HG03097 (cell line): ENCODE results near the gene DAPK1.
"Not testable (repeated sequence)": the region's sequence is repeated elsewhere in the genome, so short reads cannot be mapped to it uniquely, and the experiment has no call there.

Experiments used
- ATAC-seq: cut with Tn5 transposase; IDR thresholded peaks from one replicate; pipeline ENCODE4 v1.9.1; 2021; ENCODE audit not compliant: unreplicated experiment, low FRiP score

DAPK1 gene

DNA sequence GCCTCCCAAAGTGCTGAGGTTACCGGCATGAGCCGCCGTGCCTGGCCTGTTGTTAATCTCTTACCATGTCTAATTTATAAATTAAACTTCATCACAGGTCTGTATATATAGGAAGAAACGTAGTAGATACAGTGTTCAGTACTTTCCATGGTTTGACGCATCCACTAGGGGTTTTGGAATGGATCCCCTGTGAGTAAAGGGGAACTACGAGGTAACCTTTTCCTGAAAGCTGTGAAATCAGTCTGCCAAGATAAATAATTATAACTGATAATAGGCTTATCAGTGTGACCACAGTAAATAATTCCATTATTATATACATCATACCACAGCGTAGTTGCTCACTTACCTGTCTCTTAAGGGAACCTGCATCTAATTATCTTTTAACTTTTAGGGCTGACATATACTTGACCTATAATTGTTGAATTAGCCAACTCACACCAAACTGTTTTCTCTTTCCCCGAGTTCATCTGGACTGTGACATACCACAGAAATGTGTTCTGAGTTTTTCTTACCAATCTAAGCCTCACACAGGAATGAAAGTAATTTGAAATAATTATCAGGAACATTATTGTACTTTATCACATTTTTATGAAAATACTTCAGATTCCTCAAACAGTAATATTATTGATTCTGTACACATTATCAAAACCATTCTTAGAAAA is 42.9 kb downstream of the DAPK1 start:
- no peak for ATAC-seq

DNA sequence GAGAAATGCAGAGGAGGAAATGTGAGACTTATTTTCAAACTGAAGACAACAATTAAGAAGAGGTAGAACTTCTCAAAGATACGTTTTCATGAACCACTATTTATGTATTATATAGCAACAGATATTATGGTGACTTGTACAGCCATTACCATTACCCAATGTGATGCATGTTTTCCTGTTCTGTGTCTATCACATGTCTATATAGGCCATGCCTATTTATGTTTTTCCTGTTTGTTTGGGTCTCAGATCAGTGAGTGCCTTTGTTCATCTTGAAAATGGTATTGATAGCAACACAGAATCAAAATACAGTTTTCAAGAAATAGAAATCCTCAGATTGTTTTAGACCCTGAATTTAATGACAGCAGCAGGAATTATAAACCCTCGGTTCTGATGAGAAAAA is 44.0 kb downstream of the DAPK1 start:
- no peak for ATAC-seq

DNA sequence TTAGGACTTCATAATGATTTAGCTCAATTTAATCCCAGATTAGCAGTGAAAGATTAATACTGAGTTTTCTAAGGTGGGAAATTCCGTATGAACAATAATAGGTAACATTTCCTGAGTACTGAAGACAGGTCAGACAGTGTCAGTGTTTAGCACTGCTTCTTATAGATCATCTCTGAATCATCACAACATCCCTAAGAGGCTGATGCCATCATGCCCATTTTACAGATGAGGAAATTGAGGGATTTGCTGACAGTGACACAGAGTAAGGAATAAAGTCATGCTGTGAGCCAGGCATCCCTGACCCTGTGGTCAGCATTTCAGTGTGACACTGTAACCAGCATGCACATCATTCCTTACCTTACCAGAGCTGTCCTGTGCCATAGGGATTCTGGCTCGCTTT is 44.5 kb downstream of the DAPK1 start:
- no peak for ATAC-seq

DNA sequence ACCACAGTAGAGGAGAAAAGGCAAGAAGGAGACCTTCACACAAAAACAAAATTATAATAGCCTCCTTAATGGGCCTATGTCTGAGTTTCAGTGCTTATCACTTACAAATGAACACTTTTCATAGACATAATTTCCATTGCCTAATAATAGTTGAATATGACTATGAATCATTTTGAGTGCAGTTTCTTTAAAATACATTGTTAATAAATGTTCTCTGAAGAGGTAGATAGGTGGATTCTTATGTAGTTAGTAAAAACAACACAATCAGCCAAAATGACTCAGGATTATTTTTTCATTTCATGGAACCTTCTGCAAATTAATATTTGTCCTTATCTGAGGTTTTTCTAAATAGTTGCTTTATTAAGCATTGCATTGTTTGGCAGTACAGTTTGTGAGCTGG is 45.6 kb downstream of the DAPK1 start:
- no peak for ATAC-seq

DNA sequence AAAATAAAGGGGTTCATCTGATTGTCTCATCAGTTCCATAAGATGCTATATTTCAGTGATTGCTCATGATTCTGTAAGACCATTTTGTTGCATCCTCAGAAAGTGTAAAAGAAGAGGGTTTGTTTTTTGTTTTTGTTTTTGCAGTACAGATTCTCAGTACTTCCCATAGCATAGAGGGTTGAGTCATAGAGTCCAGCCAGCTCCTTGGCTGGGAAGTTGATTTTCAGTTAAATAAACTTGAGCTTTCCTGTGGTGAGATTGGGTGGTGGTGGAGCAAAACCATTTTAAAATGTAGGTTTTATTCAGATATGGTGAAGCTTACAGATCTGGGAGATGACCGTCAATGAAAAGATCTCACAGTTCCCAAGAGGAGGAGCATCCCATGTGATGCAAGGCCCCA is 48.2 kb downstream of the DAPK1 start:
- no peak for ATAC-seq

DNA sequence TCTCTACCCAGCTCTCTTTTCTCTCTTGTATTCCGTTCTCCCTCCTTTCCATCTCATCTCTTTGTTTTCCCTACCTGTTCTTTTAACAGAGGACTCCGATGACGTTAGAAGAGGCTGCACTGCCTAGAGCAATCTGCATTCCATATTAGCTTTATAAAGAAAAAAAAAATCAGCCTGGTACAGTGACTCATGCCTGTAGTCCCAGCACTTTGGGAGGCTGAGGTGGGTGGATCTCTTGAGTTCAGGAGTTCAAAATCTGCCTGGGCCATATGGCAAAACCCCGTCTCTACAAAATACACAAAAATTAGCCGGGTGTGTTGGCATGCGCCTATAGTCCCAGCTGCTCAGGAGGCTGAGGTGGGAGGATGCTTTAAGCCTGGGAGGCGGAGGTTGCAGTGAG is 49.0 kb downstream of the DAPK1 start:
- no peak for ATAC-seq

DNA sequence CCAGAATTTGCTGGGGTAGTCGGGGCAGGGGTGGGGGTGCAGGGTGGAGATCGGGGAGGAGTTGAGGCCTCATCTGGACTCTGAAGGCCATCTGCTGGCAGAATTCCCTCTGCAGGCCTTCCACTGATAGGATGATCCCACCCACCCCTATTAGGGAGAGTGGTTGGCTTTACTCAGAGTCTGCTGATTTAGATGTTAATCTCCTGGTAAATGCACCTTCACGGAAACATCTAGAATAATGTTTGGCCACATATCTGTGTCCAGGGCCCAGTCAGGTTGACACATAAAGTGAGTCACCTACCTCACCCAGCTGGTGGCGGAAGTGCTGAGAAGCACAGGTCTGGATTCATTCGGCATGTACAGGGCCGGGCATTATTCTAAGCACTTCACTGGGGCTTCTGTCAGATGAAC is 50.0 kb downstream of the DAPK1 start:
- no peak for ATAC-seq

DNA sequence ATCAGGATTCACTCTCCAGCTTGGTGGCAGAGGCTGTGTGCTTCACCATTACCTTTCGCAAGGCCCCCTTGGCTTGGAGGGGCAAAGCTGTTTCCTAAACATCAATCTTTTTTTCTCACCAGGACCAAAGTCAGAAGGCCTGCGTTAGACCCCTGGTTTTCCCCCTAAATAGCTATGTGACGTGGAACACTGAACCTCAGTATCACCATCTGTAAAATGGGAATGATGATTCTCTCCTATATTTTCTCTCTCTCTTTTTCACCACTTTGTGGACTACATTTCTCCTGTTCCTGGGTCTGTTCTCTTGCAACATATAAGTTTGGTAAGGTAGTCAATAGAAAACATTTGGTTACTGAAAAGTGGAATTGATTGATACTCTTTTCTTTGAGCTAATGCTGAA is 50.5 kb downstream of the DAPK1 start:
- no peak for ATAC-seq

DNA sequence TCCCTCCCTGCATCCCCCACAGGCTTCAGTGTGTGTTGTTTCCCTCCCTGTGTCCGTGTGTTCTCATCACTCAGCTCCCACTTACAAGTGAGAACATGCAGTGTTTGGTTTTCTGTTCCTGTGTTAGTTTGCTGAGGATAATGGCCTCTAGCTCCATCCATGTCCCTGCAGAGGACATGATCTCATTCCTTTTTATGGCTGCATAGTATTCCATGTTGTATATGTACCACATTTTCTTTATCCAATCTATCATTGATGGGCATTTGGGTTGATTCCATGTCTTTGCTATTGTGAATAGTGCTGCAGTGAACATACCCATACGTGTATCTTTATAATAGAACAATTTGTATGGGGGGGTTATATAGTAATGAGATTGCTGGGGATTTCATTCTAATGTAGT is 51.4 kb downstream of the DAPK1 start:
- not testable (repeated sequence) for ATAC-seq

DNA sequence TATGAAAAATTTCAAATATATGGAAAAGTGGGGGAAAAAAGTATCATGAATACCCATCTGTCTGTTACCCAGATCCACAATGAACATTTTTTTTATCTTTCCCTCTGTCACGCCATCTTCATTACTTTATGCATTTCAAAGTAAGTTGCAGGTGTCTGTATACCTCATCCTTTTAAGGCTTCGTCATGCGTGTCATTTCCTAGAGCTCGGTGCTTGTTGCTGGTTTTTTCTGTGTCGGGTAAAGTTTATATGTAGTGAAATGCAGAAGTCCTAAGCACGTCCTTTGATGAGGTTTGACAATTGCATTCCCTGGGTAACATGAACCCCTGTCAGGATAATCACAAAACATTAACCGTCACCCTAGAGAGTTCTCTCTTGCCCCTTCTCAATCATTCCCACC is 52.1 kb downstream of the DAPK1 start:
- ATAC-seq: no peak

DNA sequence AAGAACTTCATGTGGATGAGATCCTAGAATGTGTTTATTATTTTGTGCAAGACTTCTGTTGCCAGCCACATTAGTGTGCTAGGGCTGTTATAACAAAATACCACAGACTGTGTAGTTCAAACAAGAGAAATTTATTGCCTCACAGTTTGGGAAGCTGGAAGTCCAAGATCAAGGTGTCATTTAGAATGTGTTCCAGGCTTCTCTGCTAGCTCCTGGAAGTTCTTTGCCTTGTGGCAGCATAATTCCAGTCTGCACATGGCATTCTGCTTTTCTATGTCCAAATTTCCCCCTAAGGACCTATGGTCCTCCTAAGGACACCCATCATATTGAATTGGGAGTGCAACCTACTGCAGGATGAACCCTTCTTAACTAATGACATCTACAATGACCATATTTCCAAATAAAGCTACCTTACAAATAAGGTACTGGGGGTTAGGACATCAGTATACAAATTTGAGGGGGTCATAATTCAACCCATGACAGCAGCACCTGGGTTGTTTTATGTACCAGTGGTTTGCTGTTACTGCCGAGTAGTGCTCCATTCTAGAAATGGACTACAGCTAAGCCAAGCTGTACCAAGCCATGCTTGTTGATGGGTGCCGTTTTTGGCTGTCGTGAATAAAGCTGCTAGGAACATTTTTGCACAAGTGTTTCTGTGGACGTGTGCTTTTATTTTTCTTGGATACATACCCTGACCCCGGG is 52.7 kb downstream of the DAPK1 start:
- no peak for ATAC-seq

DNA sequence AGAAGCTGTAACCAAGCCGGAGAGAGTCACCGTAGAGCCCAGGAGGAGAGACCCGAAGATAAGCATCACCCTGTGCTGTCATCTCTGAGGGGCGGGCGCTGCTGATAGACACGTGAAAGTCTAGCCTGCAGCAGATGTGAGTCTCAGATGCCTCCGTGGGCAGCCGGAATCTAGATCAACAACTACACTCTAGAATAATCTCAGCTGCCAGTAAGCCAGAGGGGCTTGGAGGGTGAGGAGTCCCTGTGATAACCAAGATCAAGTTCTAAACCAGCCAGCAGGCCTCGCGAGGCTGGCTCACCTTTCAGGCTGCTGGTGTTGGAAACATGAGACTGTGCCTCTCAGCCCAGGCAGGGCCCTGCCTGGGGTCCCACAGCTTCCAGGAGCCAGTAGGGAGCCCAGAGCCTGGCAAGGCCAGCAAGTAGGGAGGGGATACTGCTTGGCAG is 54.1 kb downstream of the DAPK1 start:
- no peak for ATAC-seq

DNA sequence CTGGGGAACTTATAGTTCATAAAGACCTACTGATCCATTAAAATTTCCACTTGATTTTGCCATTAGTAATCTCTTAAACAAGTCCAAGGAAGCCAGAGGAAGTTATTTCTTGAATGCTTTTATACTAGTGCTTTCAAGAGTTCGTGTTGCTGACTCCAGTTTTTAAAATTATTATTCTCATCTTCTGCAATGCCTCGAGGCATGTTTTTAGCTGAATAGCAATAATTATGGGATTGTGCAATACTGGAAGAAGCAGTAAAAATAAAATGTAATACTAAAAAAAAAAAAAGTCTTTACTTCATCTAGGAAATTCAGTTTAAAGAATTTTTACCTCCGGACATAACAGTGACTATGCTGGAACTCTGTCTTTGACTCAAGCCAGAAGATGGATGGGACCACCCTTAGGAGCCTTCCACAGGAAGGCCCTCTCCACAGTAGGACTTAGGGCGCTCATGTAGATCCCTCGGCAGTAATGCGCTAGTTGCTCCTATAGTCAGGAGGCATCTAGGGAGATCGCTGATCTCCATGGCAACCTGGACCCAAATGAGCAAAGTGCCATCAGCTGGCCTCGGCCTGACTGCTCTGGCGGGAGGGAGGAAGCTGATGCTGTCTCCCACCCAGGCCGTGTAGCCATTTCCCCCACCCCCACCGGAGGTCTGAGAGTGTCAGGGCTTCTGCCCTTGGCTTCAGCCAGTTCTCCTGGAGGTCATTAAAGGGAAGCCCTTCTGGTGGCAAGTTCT is 56.7 kb downstream of the DAPK1 start:
- no peak for ATAC-seq

DNA sequence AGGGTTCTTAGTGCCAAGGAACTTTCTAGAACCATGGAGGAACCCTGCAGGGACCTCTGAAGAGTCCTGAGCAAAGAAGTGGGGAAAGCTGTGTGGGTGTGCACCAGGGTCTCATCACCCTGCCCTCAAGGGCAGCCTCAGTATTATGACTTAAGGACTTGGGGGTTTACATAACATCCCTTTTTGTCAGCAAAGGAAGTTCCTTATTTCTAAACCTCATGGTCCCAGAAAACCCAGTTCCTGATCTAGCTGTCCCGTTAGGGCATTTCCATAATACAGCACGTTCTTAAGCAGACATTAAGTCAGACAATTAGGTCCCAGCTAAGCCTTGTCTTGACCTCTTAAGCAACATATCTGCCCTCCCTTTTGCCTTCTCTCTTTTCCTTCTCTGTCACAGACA is 57.3 kb downstream of the DAPK1 start:
- no peak for ATAC-seq

DNA sequence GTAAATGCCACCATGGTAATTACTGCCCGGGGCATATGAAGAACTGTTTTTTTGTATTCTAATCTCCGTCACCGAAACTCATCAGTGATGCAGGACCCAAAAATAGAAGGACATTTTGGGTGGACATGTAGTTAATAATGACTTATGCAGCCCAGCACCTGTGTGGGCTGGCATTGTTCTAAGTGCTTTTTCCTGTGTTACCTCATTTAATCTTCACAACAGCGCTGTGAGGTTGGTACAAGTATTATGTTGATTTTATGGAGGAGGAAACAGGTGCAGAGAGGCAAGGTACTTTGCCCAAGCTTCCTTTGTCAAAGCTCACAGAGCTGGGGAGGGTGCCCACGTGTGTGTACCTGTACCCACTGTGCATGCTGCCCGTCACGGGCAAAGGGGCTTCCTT is 58.4 kb downstream of the DAPK1 start:
- no peak for ATAC-seq

DNA sequence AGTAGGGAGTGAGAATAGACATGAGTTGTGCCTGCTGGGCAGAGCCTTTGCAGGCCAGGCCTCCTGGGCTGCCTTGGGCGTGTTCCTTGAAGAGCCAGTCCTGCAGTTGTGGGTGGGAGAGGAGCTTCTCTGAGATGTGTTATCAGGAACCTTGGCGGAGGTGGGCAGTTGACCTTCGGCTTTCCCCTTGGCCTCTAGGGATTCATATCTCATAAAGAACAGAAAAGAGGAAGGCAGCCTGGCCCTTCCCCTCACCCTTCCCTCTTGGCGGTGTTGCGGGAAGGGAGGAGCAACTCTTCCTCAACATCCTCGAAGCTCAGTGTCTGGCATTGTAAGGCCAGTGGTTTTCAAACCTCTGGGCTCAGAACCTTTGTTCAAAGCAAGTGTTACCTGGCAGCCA is 59.2 kb downstream of the DAPK1 start:
- no peak for ATAC-seq

DNA sequence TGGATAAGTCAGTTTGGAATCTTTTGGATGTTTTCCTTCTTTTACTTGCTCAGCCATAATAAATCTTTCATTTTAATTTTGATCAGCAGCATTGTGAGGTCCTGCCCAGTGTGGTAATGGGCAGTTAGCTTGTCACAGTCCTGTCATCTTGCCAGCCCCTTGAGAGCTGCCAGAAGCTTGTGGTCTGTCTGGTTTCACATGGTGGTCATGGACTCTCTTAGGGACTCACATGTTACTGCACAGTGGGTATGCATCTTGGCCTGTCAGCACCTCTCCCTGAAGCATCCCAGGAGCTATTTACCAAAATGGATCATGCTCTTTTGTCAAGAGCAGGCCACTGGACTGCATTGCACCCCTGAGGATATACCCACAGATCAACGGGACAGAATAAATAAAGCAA is 60.3 kb downstream of the DAPK1 start:
- no peak for ATAC-seq

DNA sequence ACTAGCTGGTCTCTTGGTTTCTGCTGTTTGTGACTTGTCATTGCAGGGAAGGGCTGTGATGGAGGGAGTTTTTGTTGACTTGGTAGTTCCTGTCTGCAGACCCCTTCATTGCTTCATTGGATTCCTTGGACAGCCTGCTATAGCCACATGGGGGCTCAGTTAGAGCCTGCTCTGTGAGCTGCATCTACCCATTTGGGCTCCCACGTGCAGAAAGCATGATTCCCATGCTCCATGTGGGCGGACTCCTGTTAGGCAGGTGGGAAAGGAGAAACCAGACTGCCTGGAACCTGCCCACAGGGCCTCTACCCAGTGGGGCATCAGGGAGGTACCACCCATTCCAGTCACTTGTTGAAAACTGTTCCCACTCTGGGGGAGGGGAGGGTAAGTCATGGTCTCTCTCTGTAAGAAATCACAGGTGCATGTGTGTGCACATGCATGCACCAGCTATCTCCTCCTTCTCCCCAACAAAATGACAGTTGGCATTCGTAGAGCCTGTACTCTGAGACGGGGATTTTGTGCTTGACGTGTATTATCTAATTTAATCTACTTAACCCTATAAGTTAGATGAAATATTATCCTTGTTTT is 61.0 kb downstream of the DAPK1 start:
- ATAC-seq: no peak

DNA sequence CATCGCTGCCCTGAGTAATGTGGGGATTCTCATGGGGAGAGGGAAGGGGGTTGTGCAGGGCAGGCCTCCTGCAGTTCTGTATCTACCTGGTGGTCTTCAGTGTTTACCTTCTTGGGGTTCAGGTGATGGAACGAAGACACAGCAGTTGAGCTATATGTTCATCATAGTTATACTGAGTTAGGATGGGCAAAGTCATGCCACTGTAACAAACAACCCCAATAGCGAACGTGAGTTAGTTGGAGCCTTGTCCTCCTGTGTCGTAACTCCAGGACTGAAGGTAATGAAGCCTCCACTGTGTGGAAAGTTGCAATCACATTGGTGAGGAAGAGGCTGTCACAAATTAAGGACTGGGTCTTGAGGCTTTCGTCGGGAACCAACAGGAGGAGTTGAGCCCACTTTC is 64.4 kb downstream of the DAPK1 start:
- no peak for ATAC-seq

DNA sequence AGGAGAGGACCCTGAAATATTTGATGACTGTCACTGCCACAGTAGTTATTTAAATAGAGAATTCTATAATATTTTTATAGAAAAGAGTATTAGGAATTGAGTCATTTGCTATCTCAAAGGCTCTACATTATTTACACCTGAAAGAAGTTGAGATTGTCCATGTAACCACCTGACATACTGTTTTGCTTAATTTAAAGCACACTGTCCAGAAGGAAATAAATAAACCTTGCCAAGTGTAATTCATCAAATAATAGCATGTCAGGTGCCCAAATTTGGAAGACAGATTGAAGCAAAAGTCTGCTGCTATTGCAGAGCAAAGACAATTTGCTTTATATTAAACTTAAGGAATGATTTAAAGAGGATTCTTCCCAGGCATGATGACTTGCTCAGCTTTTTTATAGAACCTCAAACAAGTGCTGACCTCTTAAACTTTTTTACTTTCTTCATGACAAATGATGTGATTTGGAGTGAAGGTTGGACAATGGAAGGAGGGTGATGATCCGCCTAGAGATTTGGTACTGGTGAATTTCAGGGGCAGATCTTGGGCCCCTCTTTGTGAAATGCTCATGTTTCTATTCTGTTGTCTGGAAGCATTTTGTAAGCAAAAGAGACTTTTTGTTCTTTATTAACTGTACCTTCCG is 65.0 kb downstream of the DAPK1 start:
- no peak for ATAC-seq

DNA sequence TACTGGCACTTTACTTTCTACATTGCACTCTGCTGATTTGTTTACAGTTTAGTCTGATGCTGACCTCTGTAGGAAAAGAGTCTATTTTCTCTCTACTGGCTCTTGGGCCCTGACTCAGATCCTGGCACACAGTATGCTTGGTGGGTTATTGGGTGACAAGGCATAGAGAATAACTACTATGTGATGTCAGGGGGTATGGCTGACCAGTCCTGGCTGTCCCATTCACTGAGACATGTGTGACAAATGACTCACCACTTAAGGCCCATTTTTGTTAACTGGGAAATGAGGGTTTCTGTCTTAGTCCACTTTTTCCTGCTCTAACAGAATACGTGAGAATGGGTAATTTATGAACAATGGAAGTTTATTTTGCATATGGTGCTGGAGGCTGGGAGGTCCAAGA is 66.4 kb downstream of the DAPK1 start:
- ATAC-seq: no peak
